Hematopoietic multipotent progenitor cell (in vitro differentiated cells): ENCODE results near the gene RARB. TPM values are rescaled to one million over a fixed set of nuclear protein-coding genes. Genes with fewer than 3 reads are reported as not detected.

Experiments
- DNase-seq, 3 donors: peaks; one replicate each; pipeline ENCODE4 v3.0.0-alpha.2; 2011 to 2015; ENCODE audit warnings: low read depth in 2 of 3, low spot score in 2 of 3
- total RNA-seq: library from RNA; depleted of rRNA; stranded (reverse); fragments of >200 nt; gene quantifications from one replicate; pipeline ENCODE4 v1.2.3, GENCODE V29; 2012

The RARB gene
- total RNA-seq, 1 donor, result under 0.01 TPM

GRCh38 chr3:25421747-25422146 is 6.3 kb upstream of the RARB start:
- no peak for DNase-seq

- DNase-seq, result no peak
Observed at GRCh38 chr3:25423780-25424588, 4.1 kb upstream of the RARB start.

- DNase-seq, result no peak
Observed at GRCh38 chr3:25424614-25425013, 3.4 kb upstream of the RARB start.

GRCh38 chr3:25426408-25426807 is 1.7 kb upstream of the RARB start:
- DNase-seq, result no peak

GRCh38 chr3:25427155-25427554 is 908 bp upstream of the RARB start:
- no peak for DNase-seq

GRCh38 chr3:25427563-25427941 is 511 bp upstream of the RARB start:
- no peak for DNase-seq

GRCh38 chr3:25428789-25429335 is 799 bp downstream of the RARB start:
- DNase-seq, result no peak

GRCh38 chr3:25429361-25430286 is 1.6 kb downstream of the RARB start:
- DNase-seq, result no peak

- DNase-seq, result no peak
Observed at GRCh38 chr3:25430287-25430934, 2.3 kb downstream of the RARB start.

GRCh38 chr3:25430935-25431770 is 3.1 kb downstream of the RARB start:
- DNase-seq, result no peak

GRCh38 chr3:25432176-25432720 is 4.2 kb downstream of the RARB start:
- no peak for DNase-seq

GRCh38 chr3:25433106-25433505 is 5.0 kb downstream of the RARB start:
- no peak for DNase-seq

GRCh38 chr3:25433868-25434267 is 5.8 kb downstream of the RARB start:
- DNase-seq, result peak in 1 of 3 donors; percentile 13

GRCh38 chr3:25437953-25438352 is 9.9 kb downstream of the RARB start:
- no peak for DNase-seq

GRCh38 chr3:25438791-25439555 is 10.9 kb downstream of the RARB start:
- no peak for DNase-seq

GRCh38 chr3:25441234-25441856 is 13.3 kb downstream of the RARB start:
- DNase-seq, result peak in 1 of 3 donors; percentile 38

- no peak for DNase-seq
Observed at GRCh38 chr3:25442486-25442885, 14.4 kb downstream of the RARB start.

GRCh38 chr3:25444273-25444672 is 16.2 kb downstream of the RARB start:
- DNase-seq, result no peak

GRCh38 chr3:25445731-25446130 is 17.7 kb downstream of the RARB start:
- DNase-seq, result no peak
